HG03060 (cell line): ENCODE results near the gene SMYD3.

Experiments used
- ATAC-seq: cut with Tn5 transposase; IDR thresholded peaks from one replicate; pipeline ENCODE4 v1.9.1; 2021; ENCODE audit warnings: low read depth, moderate number of reproducible peaks; ENCODE audit not compliant: unreplicated experiment

The SMYD3 gene

GRCh38 chr1:246221485-246222255 lies 285.4 kb downstream of the SMYD3 start:
- ATAC-seq = no peak

- no peak for ATAC-seq
Measured at GRCh38 chr1:246220495-246221065, 286.5 kb downstream of the SMYD3 start.

- peak; percentile 76 for ATAC-seq
Measured at GRCh38 chr1:246219508-246220030, 287.5 kb downstream of the SMYD3 start.

- ATAC-seq = no peak
Measured at GRCh38 chr1:246218686-246219085, 288.4 kb downstream of the SMYD3 start.

GRCh38 chr1:246216906-246217305 lies 290.2 kb downstream of the SMYD3 start:
- ATAC-seq = no peak

GRCh38 chr1:246215510-246215903 lies 291.6 kb downstream of the SMYD3 start:
- no peak for ATAC-seq

GRCh38 chr1:246214708-246215509 lies 292.2 kb downstream of the SMYD3 start:
- ATAC-seq = peak; percentile 92

- ATAC-seq = no peak
Measured at GRCh38 chr1:246213947-246214346, 293.1 kb downstream of the SMYD3 start.

GRCh38 chr1:246213502-246213901 lies 293.6 kb downstream of the SMYD3 start:
- no peak for ATAC-seq

- no peak for ATAC-seq
Measured at GRCh38 chr1:246213036-246213435, 294.0 kb downstream of the SMYD3 start.

- no peak for ATAC-seq
Measured at GRCh38 chr1:246212013-246212412, 295.1 kb downstream of the SMYD3 start.

GRCh38 chr1:246210756-246211155 lies 296.3 kb downstream of the SMYD3 start:
- no peak for ATAC-seq

GRCh38 chr1:246208105-246208504 lies 299.0 kb downstream of the SMYD3 start:
- no peak for ATAC-seq

- ATAC-seq = no peak
Measured at GRCh38 chr1:246203180-246203579, 303.9 kb downstream of the SMYD3 start.

- ATAC-seq = no peak
Measured at GRCh38 chr1:246200738-246201137, 306.3 kb downstream of the SMYD3 start.

- ATAC-seq = no peak
Measured at GRCh38 chr1:246200225-246200624, 306.9 kb downstream of the SMYD3 start.

- ATAC-seq = no peak
Measured at GRCh38 chr1:246199086-246199645, 307.9 kb downstream of the SMYD3 start.

- no peak for ATAC-seq
Measured at GRCh38 chr1:246198115-246198816, 308.8 kb downstream of the SMYD3 start.

GRCh38 chr1:246197076-246197475 lies 310.0 kb downstream of the SMYD3 start:
- ATAC-seq = no peak

- no peak for ATAC-seq
Measured at GRCh38 chr1:246195296-246195695, 311.8 kb downstream of the SMYD3 start.
